Measurements from ENCODE around the gene ZBTB12.
A peak's percentile ranks its signal among the peaks of the same experiment; 100 is the strongest.

ZBTB12 gene

GRCh38 chr6:31896493-31896855 is 5.4 kb downstream of the ZBTB12 start:
- DNase-seq, result no peak

GRCh38 chr6:31892821-31893220 is 9.1 kb downstream of the ZBTB12 start:
- no peak for DNase-seq

- DNase-seq, result no peak
Measured at GRCh38 chr6:31889331-31889972, 12.4 kb downstream of the ZBTB12 start.

GRCh38 chr6:31888276-31889258 is 13.3 kb downstream of the ZBTB12 start:
- DNase-seq, result peak; percentile 63 to 73

GRCh38 chr6:31887173-31888007 is 14.5 kb downstream of the ZBTB12 start:
- no peak for DNase-seq

GRCh38 chr6:31886541-31886991 is 15.3 kb downstream of the ZBTB12 start:
- DNase-seq, result no peak

GRCh38 chr6:31884528-31885035 is 17.3 kb downstream of the ZBTB12 start:
- DNase-seq, result no peak

- DNase-seq, result no peak
Measured at GRCh38 chr6:31883676-31884075, 18.2 kb downstream of the ZBTB12 start.

GRCh38 chr6:31882344-31882743 is 19.5 kb downstream of the ZBTB12 start:
- DNase-seq, result no peak

- DNase-seq, result no peak
Measured at GRCh38 chr6:31881136-31881859, 20.6 kb downstream of the ZBTB12 start.

- DNase-seq, result no peak
Measured at GRCh38 chr6:31880616-31881015, 21.3 kb downstream of the ZBTB12 start.

GRCh38 chr6:31879901-31880300 is 22.0 kb downstream of the ZBTB12 start:
- no peak for DNase-seq

- no peak for DNase-seq
Measured at GRCh38 chr6:31879143-31879542, 22.7 kb downstream of the ZBTB12 start.

GRCh38 chr6:31878726-31879125 is 23.2 kb downstream of the ZBTB12 start, which contains the start of gene SLC44A4:
Gene SLC44A4, minus strand, starts transcription at chr6:31878997. Its CDS starts 17 bp downstream, at chr6:31878980.
- no peak for DNase-seq

- no peak for DNase-seq
Measured at GRCh38 chr6:31878222-31878621, 23.7 kb downstream of the ZBTB12 start.

GRCh38 chr6:31877651-31878161 is 24.2 kb downstream of the ZBTB12 start:
- no peak for DNase-seq

- no peak for DNase-seq
Measured at GRCh38 chr6:31877125-31877650, 24.7 kb downstream of the ZBTB12 start.

GRCh38 chr6:31876357-31876756 is 25.5 kb downstream of the ZBTB12 start:
- no peak for DNase-seq

- no peak for DNase-seq
Measured at GRCh38 chr6:31875877-31876276, 26.0 kb downstream of the ZBTB12 start.

GRCh38 chr6:31874836-31875572 is 26.9 kb downstream of the ZBTB12 start:
- no peak for DNase-seq
